C4-2B (cell line): ENCODE results near the gene TMEM150C.

ENCODE experiments used
- H3K27ac ChIP-seq: fragments of 450-650 bp; 2 replicates; pipeline ENCODE4 v1.5.1; 2017
- ZFX ChIP-seq: fragments of 450-650 bp; IDR thresholded peaks from 2 replicates; pipeline ENCODE4 v1.6.1; 2017
- TF ChIP-seq, protein P1 (sequence below): fragments of 450-650 bp; conservative IDR thresholded peaks from 2 replicates; pipeline ENCODE4 v1.5.1; 2017; ENCODE audit warnings: mild to moderate bottlenecking

TMEM150C gene

DNA sequence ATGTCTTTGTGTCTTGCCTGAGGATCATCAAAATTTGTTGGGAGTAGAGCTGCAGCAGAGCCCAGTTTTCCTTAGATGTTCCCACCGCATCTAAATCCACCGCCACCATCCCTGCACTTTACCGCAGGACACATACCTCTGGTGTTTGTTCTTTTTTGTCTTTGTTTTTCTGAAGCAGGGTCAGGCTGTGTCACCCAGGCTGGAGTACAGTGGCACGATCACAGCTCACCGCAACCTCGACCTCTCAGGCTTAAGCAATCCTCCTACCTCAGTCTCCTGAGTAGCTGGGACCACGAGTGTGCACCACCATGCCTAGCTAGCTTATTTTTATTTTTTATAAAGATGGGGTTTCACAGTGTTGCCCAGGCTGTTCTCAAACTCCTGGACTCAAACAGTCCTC is 126.8 kb downstream of the TMEM150C start:
- TF ChIP-seq, protein P1, sequence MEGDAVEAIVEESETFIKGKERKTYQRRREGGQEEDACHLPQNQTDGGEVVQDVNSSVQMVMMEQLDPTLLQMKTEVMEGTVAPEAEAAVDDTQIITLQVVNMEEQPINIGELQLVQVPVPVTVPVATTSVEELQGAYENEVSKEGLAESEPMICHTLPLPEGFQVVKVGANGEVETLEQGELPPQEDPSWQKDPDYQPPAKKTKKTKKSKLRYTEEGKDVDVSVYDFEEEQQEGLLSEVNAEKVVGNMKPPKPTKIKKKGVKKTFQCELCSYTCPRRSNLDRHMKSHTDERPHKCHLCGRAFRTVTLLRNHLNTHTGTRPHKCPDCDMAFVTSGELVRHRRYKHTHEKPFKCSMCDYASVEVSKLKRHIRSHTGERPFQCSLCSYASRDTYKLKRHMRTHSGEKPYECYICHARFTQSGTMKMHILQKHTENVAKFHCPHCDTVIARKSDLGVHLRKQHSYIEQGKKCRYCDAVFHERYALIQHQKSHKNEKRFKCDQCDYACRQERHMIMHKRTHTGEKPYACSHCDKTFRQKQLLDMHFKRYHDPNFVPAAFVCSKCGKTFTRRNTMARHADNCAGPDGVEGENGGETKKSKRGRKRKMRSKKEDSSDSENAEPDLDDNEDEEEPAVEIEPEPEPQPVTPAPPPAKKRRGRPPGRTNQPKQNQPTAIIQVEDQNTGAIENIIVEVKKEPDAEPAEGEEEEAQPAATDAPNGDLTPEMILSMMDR: no peak
- TF ChIP-seq ZFX: no peak
- no peak overlapping the region for H3K27ac ChIP-seq

DNA sequence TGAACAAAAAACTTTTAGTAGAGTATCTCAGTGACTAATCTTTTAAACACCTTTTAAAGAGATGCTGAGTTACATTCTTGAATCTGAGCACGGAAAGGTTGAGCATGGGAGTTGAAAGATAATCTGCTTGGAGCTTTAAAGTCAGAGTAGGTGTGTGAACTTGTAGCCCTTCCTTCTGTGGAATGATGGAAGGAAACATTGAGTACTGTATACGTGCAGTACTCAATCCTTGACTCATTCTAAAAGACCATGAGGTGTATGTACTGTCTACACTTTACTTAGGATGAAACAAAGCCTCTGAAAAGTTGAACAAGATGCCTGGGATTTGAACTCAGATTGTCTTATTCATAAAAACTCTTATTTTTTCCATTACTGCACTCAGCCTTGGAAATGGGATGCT is 128.0 kb downstream of the TMEM150C start:
- TF ChIP-seq, protein P1: no peak
- TF ChIP-seq ZFX: no peak

More for the DNA sequence above, 128.0 kb downstream of the TMEM150C start:
- H3K27ac ChIP-seq: no peak overlapping the region
